ENCODE data around the gene ATP1A2. TPM values are rescaled to one million over a fixed set of nuclear protein-coding genes. Genes with fewer than 3 reads are reported as not detected.

Gene ATP1A2
- total RNA-seq, 1 experiment from 2014 or later = 23.2 TPM

GRCh38 chr1:160066829-160067745 is 48.5 kb upstream of the ATP1A2 start (continued):
- TF ChIP-seq TEAD1 (CRISPR knock-in tag; IDR thresholded peaks at IDR 0.05) = no peak
- no peak for TF ChIP-seq SOX15 (CRISPR knock-in tag; IDR thresholded peaks at IDR 0.05)

- ChIA-PET CTCF (interaction anchor here (1.3 to 29.5 kb wide), 7 partner anchors 10 to 184 kb away, joined by 4 to 978 read pairs (median 18); partner anchors contain the start of gene KCNJ9), POLR2A (no interaction called here)
- Mint-ChIP-seq H3K27me3 (ENCODE audit: low read depth) (peaks cover 64% of the 10 kb centered on the region), H3K9me3 (no peaks in the 10 kb centered on the region), H3K36me3 (no peaks in the 10 kb centered on the region), H3K27ac (no peak overlapping the region), H3K4me3 (no peak overlapping the region), H3K4me1 (peaks cover 32% of the 10 kb centered on the region)
- TF ChIP-seq CBFB (CRISPR knock-in tag; IDR thresholded peaks at IDR 0.05; ENCODE audit: low read depth) = no peak
- DNase-seq (ENCODE audit: low spot score) (no peak), ATAC-seq (no peak)
Measured at GRCh38 chr1:160068225-160068624, 47.3 kb upstream of the ATP1A2 start.

GRCh38 chr1:160069460-160070231 is 45.9 kb upstream of the ATP1A2 start, which contains the start of gene KCNJ10:
Gene KCNJ10 (minus strand): TSS chr1:160070160. CDS start chr1:160042532, 27,628 bp downstream.
- Mint-ChIP-seq H3K27me3 (ENCODE audit: low read depth) (peaks cover 74% of the 10 kb centered on the region), H3K36me3 (no peaks in the 10 kb centered on the region), H3K4me1 (peaks cover 32% of the 10 kb centered on the region), H3K9me3 (no peaks in the 10 kb centered on the region), H3K4me3 (peak within 1 kb of the TSS; percentile 96), H3K27ac (peak within 1 kb of the TSS; percentile 50; the same call in 1 of the 2 replicates)
- ChIA-PET CTCF (interaction anchor here (0.6 to 29.5 kb wide), 10 partner anchors 8 to 307 kb away, joined by 3 to 978 read pairs (median 6); partner anchors contain the start of gene NHLH1), POLR2A (interaction anchor here (1.3 kb wide), 1 partner anchor 8 kb away, joined by 3 read pairs; no protein-coding TSS in a partner anchor)
- TF ChIP-seq SP1 (CRISPR knock-in tag; conservative IDR thresholded peaks at IDR 0.05) = peak; percentile 19; the same call in 1 of the 2 replicates
- no peak for TF ChIP-seq CTCF (IDR thresholded peaks at IDR 0.05)
- ATAC-seq (no peak), DNase-seq (ENCODE audit: low spot score) (no peak)

GRCh38 chr1:160070243-160071163 is 45.1 kb upstream of the ATP1A2 start:
- Mint-ChIP-seq H3K4me3 (peak overlapping the region; percentile 96), H3K4me1 (peaks cover 32% of the 10 kb centered on the region), H3K27me3 (ENCODE audit: low read depth) (peaks cover 82% of the 10 kb centered on the region), H3K9me3 (no peaks in the 10 kb centered on the region), H3K27ac (peak overlapping the region; percentile 50; the same call in 1 of the 2 replicates), H3K36me3 (no peaks in the 10 kb centered on the region)
- ChIA-PET CTCF (interaction anchor here (0.6 to 29.5 kb wide), 10 partner anchors 7 to 306 kb away, joined by 3 to 978 read pairs (median 6); no protein-coding TSS in a partner anchor), POLR2A (interaction anchor here (1.3 kb wide), 1 partner anchor 9 kb away, joined by 3 read pairs; no protein-coding TSS in a partner anchor)
- TF ChIP-seq ZNF396 (CRISPR knock-in tag; IDR thresholded peaks at IDR 0.05; ENCODE audit: borderline replicate concordance) (no peak), CREM (CRISPR knock-in tag; IDR thresholded peaks at IDR 0.05) (no peak), USF2 (CRISPR knock-in tag; IDR thresholded peaks at IDR 0.05) (no peak), NR2C2 (CRISPR knock-in tag; IDR thresholded peaks at IDR 0.05) (no peak), E2F5 (CRISPR knock-in tag; IDR thresholded peaks at IDR 0.05) (no peak), HMGXB4 (CRISPR knock-in tag; IDR thresholded peaks at IDR 0.05) (no peak), HMGA2 (CRISPR knock-in tag; IDR thresholded peaks at IDR 0.05) (no peak), KAT7 (CRISPR knock-in tag; IDR thresholded peaks at IDR 0.05; ENCODE audit: borderline replicate concordance) (no peak), NR1H2 (CRISPR knock-in tag; IDR thresholded peaks at IDR 0.05) (no peak)
- ATAC-seq = peak; percentile 94
- DNase-seq (ENCODE audit: low spot score) = peak; percentile 93

Data from WTC11 (cell line).